RPMI7951 (cell line): ENCODE measurements around the gene DPH7. TPM values are rescaled to one million over a fixed set of nuclear protein-coding genes. Genes with fewer than 3 reads are reported as not detected.
"Not testable (repeated sequence)": the region's sequence is repeated elsewhere in the genome, so short reads cannot be mapped to it uniquely, and the experiment has no call there.

Experiments
- DNase-seq: peaks from one replicate; pipeline ENCODE4 v3.0.0-alpha.2; 2012; ENCODE audit warnings: low read depth
- total RNA-seq: library from RNA; depleted of rRNA; stranded (reverse); fragments of >200 nt; shearing (Covaris generic); gene quantifications from 2 replicates; pipeline ENCODE4 v1.2.3, GENCODE V29; 2014; rRNA removed

The DPH7 gene
- total RNA-seq: 14.5 and 20.0 TPM in 2 replicates

- peak; percentile 86 for DNase-seq
These were observed at the start of gene DPH7 for GRCh38 chr9:137578518-137579258. TSS of gene DPH7 (minus strand) at chr9:137578925. CDS start at chr9:137578777, 148 bp downstream.

- not testable (repeated sequence) for DNase-seq
These were observed 48.7 kb upstream of the DPH7 start for GRCh38 chr9:137627406-137627805.

DNA sequence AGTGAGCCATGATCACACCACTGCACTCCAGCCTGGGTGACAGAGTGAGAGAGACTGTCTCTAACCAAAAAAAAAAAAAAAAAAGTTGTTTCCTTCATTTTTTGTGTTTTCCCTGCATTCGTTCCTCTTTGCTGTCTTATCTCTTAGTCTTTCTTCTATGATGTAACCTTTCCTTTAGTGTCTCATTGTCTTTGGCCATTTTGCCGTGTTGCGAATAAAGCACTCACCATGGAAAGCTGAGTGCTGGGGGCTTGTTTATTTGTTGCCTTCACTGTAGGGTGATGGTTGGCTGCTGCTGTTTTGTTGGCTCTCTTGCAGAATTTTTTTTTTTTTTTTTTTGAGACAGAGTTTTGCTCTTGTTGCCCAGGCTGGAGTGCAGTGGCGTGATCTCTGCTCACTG is 47.7 kb upstream of the DPH7 start:
- DNase-seq: no peak

- not testable (repeated sequence) for DNase-seq
These were observed 43.5 kb upstream of the DPH7 start for GRCh38 chr9:137622211-137622610.

- DNase-seq: no peak
These were observed 42.5 kb upstream of the DPH7 start for GRCh38 chr9:137621131-137621757.

DNA sequence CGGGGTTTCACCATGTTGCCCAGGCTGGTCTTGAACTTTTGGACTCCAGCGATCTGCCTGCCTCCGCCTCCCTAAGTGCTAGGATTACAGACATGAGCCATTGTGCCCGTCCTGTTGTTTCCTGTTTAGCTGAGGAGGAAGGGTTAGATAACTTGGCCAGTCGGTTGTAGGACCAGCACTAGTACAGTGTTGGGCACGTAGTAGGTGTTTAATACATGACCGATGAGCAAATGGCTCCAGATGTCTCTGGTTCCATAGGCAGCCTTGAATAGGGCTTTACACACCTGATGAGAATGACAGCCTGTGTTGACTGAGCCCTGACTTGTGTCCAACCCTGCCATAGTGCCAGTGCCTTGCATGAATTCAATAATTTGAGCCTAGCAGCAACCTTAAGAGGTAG is 41.9 kb upstream of the DPH7 start:
- no peak for DNase-seq

GRCh38 chr9:137620048-137620405 is 41.3 kb upstream of the DPH7 start:
- DNase-seq: no peak

DNA sequence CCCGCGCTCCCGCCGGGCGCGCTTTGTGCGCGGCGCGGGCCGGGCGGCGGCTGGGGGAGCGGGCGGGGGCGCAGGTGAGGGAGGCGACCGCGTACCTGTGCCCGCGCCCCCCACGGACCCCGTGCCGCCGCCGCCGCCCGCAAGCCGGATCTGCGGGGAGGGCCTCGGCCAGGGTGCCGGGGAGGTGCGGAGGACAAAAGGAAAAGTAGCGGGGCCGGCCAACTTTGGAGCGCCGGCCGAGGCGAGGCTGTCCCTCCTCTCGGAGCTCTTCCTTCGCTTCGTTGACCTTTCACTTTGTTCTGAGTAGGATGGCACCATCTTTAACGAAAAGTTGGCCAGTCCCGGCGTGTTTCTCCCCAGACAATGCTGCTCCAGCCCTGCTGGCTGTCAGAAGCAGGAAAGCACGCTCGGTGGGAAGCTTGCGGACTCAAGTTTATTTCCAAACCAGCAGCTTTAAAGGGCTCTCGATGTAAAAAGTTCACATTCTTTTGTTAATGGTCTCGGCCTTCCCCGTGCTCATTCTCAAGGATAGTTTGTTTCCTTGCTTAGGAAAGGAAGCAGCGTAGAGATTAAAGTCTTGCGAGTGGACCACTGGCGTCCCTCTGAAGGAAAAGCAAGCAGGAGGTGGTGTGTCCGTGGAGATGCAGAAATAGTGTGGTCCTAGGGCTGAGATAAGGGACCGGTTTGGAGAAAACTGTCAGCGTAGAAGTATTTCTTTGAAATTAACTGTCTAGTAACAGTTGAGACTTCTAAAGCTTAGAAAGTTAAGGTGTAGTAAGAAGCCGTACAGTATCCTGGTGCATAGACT is 40.7 kb upstream of the DPH7 start:
- peak; percentile 46 for DNase-seq

DNA sequence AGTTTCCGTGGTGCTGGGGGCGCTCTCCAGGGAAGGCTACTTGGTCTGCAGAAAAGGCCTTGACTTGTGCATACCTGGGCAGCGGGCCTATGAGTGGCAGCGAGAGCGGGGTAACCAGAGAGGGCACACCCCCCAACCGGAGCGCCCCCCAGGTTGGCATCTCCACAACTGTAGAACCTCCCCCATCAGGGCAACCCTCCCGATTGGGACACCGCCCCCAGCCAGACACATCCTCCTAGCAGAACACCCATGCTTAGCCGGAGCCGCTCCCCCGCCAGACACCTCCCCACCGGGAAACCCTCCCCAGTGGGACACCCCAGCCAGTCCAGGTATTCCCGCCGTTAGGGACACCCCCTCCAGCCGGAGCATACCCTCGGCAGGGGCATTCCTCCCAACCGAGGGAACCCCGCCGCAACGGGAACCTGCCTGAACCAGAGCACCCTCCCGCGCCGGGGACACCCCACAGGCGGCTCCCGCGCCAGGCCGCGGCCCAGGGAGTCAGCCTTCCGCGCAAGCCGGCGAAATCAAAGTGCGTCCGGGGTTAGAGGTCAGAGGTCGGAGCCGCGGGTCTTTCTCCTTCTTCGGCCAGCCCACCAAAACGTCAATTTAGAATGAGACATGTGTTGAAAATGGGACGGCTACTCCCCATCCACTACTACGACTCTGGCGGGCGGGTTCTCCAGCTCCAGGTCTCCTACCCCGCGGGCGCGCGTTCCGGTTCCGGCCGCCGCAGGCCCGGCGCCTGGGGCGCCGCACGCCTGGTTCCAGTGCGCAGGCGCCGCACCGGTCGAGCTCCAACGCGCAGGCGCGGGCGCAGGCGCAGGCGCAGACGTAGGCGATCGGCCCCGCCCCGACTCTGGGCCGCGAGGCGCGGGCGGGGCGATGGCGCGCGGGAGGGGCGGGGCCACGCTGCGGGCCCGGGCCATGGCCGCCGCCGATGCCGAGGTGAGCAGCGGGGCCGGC is 39.7 kb upstream of the DPH7 start, which contains the start of gene EHMT1:
TSS of gene EHMT1 (plus strand) at position 901 of the 963 bp plus-strand sequence. CDS start at position 925, 24 bp downstream.
- peak; percentile 70 for DNase-seq

DNA sequence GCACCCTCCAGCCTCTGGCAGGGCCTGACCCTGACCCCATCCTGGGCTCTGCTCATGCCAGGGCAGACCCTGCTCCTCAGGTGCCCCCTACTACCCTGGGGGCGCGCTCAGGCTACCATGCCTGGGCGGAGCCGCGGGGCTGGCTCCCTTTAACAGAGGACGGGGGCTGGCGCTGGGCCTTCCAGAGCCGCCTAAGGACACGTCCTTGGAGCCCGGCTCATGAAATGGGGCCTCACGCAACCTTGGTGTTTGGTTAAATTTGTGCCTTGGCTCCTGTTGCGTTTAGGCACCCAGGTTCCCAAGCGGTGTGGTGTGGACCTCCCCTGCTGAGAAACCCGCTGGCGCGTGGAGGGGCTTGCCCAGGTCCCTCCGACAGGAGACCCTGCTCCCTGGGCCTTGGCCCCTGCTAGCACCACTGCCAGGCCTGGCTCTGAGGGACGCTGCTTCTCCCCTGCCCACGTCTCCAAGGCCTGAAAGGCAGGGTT is 36.7 kb upstream of the DPH7 start:
- no peak for DNase-seq

GRCh38 chr9:137614631-137615386 is 36.1 kb upstream of the DPH7 start:
- DNase-seq: no peak

GRCh38 chr9:137613738-137614523 is 35.2 kb upstream of the DPH7 start:
- DNase-seq: no peak

DNA sequence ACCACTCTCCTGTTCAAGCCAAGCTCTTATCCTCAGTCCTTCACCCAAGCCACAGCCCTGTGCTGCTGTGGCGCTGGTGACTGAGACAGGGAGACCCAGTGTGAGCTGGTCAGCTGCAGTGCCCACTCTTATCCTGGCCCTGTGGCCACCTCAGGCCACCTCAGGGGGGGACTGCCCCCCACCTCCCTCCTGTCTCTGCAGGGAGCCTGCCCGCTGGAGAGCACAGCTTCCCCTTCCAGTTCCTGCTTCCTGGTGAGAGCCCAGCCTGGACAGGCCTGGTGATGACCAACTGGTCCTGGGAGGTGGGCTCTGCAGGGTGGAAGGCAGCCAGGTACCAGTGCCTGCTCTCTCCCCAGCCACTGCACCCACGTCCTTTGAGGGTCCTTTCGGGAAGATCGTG is 34.5 kb upstream of the DPH7 start:
- no peak for DNase-seq

GRCh38 chr9:137612741-137613142 is 34.0 kb upstream of the DPH7 start:
- no peak for DNase-seq

DNA sequence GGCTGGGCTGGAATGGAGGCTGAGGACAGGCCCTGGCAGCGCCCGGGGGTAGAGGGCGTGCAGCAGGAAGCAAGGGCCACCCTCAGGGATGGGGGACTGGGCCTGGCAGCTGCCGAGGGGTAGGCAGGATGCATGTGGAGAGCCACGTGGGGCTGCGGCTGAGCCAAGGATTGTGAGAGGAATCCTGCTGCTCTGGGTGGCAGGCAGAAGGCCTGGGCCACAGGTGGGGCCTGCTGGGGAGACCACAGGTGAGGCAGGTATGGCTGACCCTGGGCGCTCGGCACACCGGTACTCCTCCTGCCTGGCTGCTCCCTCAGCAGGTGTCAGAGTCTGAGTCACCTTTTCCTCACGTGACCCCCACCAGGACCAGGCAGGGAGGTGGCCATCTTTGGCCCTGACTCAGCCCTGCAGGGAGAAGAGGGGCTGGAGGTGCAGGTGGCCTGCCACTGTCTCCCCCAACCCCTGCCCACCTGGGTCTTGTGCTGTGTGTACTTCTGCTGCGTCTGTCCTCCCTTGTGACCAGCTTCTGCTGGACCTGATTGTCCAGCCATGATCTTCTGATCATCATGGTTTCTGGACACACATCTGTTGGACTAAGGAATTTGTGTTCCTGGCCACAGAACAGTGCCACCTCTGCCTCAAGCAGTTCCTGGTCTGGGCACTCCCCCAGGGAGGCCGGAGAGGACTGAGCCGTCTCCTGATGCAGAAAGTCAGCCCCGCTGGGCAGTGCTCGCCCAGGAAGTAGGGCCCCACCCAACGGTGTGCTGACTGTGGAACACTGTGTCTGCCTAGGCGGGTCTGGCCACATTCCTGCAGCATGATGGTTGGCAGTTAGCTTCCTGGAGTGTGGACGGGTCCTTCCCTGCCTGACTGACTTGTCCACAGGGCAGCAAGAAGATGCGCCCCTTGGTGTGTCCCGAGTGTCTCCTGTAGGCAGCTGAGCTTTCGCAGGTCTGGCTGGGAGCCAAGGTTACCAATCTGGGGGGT is 33.2 kb upstream of the DPH7 start:
- DNase-seq: peak; percentile 85

DNA sequence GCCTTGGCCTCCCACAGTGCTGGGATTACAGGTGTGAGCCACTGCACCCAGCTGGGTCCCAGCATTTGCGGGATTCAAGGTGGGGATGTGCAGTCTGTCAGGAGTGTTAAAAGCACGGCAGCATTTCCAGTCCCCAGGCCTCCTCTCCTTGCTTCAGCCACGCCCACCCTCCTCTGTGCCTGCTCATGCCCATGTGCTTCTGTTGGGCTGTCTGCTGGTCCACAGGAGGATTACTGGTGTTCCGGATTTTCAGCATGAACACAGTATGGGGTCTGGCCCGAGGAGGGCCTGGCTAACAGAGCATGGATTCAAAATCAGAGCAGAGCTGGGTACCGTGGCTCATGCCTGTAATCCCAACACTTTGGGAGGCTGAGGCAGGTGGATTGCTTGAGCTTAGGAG is 32.2 kb upstream of the DPH7 start:
- no peak for DNase-seq

GRCh38 chr9:137607141-137607857 is 28.6 kb upstream of the DPH7 start:
- no peak for DNase-seq

DNA sequence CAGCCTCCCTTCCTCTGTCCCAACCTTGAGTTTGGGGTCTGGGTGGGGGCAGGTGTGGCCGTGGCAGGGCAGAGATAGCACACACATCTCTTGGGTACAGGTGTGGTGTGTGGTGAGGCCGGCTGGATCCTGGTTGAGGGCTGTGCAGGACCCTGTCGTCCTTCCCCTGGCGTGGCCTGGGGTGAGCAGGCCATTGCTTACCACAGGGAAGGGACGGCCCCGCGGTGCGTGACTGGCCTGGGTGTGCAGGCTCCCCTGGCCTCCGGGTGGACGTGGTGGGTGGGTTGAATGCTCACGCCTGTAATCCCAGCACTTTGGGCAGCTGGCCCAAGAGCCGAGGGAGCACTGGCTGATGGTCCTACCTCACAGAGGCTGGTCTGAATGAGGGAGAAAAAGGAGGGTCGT is 28.0 kb upstream of the DPH7 start:
- no peak for DNase-seq
